HPDE6-E6E7 (cell line): ENCODE results near the gene ZCCHC3.

Source experiments
- DNase-seq: peaks from one replicate; pipeline ENCODE4 v3.0.0; 2011; ENCODE audit warnings: missing footprints; ENCODE audit errors: extremely low spot score

The ZCCHC3 gene

GRCh38 chr20:343107-343506 is 45.7 kb downstream of the ZCCHC3 start:
- DNase-seq, result no peak

GRCh38 chr20:346033-346639 is 48.8 kb downstream of the ZCCHC3 start:
- no peak for DNase-seq

GRCh38 chr20:346640-347316 is 49.4 kb downstream of the ZCCHC3 start, which contains the start of gene NRSN2:
NRSN2 (plus strand) TSS chr20:347111; CDS start chr20:349644, 2,533 bp downstream.
- no peak for DNase-seq

- DNase-seq, result no peak
Measured at GRCh38 chr20:347317-347639, 49.9 kb downstream of the ZCCHC3 start.

- peak; percentile 98 for DNase-seq
Measured at GRCh38 chr20:347640-348484, 50.5 kb downstream of the ZCCHC3 start.

- DNase-seq, result no peak
Measured at GRCh38 chr20:348972-349841, 51.8 kb downstream of the ZCCHC3 start.
